Measurements from ENCODE around the gene FXYD5.

The FXYD5 gene

DNA sequence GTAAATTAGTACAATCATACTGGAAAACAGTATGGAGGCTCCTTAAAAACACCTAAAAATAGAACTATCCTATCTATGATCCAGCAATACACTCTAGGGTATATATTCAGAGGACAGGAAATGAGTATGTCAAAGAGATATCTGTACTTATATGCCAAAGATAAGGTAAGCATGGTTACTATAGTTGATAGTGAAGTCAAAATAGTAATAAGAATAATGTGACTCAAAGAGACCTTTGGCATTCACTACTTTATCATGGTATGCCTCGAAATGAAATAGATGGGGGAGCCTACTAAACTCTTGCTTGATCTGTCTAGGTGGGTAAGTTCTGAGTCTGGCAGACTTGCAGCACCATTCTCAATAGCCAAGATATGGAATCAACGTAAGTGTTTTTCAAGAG lies 30.3 kb downstream of the FXYD5 start:
- DNase-seq: no peak

DNA sequence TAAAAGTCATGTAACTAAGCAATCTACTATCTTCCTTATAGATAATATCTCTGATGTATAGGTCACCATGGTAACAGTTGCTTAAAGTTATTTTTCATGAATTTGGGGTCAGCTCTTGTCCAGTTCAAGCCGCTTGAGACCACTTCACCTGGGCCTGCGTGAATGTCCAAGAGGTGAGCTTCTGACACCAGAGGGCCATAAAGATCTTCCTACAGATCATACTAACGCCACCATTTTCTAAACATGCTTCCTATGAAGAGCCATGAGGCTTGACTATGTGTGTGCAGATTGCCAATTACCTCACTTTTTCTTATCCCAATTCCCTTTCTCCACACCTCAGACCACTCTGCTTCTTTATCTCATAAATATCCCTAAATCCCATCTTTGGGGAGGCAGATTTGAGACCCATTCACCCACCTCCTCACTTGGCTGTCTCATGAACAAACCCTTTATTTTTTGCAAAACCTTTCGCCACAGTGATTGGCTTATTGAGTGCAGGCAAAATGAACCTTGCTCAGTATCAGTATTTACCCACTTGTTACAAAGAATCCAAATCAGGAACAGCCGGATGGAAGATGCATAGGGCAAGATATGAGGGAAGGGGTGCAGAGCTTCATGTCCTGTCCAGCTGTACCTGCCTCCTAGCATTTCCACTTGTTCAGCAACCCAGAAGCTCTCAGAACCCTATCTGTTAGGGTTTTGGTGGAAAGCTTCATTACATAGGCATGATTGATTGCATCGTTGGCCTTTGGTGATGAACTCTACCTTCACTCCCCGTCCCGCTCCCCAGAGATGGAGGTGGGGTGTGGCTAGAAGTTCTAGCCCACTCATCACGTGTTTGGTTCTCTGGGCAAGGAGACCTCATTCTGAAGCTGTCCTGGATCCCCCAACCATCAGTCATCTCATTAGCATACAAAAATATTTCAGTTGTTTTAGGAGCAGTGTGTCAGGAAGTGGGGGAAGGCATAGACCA lies 39.8 kb downstream of the FXYD5 start:
- peak; percentile 12 for DNase-seq

DNA sequence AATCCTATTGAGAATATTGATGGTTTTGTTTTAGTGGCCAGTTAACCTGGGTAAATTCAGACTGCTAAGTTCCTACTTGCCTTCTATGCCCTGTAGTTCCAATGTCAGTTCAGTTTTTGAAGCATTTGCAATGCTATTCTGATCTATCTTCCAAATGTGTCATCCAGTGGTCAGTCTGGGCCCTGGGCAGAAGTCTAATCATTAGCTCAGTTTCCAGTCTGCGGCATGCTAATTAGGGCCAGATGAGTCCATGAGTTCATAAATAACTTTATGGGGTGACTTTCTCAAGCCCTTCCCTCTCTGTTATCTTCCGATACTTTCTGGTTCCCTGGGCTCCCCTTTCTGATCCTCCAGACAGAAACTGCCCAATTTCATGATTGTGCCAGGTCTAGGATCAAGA lies 41.3 kb downstream of the FXYD5 start:
- peak; percentile 12 for DNase-seq

DNA sequence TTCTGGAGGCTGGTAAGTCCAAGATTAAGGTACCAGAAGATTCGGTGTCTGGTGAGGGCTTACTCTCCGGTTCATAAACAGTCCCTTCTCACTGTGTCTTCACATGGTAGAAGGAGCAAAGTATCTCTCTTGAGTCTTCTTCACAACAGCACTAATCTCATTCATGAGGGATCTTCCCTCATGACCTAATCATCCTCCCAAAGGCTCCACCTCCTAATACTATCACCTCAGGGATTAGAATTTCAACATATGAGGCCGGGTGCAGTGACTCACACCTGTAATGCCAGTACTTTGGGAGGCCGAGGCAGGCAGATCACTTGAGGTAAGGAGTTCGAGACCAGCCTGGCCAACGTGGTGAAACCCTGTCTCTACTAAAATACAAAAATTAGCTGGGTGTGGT lies 42.3 kb downstream of the FXYD5 start:
- peak; percentile 8 for DNase-seq

DNA sequence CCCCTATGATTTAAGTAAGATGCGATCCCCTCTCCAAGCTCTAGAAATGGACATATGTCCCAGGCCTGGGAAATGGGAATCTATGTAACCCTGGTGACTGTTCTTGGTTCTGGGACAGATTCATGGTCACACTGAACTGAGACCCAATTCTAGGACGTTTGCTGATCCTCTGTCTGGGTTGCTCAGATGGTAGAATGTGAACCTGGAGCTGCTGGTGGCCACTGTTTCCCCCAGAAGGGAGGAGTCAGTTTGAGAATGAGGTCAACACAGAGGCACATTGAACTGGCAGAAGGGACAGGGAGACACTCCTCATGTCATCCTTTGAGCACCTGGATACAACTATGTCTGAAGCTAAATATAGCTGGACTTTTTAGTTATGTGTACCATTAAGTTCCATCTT lies 44.9 kb downstream of the FXYD5 start:
- DNase-seq: no peak

DNA sequence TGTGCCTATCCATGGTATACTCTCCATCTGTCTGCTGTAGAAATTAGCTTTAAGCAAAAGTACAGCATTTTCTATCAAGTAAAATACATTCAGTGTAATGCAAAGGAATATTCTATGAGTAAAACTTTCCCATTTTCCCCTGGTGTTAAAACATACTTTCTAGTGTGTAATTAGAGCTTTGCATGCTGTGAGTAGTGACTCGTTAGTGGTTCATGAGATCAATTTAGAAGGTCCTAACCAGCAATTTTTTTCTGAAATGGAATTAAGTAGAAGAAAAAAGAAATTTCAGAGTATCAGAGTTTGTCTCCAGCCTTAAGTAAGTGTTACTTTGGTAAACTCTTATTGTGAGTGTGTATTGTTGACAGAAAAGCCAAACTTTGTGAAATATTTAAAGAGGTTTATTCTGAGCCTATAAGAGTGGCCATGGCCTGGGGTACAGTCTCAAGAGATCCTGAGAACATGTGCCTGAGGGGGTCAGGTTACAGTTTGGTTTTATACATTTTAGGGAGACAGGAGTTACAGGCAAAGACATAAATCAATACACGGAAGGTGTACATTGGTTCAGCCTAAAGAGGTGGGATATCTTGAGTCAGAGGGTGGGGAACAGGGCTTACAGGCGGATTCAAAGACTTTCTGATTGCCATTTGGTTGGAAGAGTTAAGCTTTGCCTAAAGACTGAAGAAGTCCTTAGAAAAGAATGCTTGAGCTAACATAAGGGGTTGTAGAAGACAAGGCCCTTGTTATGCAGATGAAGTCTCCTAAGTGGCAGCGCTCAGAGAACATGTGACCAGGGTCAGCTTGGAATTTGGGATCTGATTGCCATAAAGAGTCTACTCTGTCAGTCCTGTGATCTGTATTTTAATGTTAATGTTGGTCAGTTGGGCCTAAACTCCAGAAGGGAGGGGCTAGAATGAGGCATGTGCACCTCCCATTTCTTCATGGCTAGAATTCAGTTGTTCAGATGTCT lies 48.5 kb downstream of the FXYD5 start:
- no peak for DNase-seq

DNA sequence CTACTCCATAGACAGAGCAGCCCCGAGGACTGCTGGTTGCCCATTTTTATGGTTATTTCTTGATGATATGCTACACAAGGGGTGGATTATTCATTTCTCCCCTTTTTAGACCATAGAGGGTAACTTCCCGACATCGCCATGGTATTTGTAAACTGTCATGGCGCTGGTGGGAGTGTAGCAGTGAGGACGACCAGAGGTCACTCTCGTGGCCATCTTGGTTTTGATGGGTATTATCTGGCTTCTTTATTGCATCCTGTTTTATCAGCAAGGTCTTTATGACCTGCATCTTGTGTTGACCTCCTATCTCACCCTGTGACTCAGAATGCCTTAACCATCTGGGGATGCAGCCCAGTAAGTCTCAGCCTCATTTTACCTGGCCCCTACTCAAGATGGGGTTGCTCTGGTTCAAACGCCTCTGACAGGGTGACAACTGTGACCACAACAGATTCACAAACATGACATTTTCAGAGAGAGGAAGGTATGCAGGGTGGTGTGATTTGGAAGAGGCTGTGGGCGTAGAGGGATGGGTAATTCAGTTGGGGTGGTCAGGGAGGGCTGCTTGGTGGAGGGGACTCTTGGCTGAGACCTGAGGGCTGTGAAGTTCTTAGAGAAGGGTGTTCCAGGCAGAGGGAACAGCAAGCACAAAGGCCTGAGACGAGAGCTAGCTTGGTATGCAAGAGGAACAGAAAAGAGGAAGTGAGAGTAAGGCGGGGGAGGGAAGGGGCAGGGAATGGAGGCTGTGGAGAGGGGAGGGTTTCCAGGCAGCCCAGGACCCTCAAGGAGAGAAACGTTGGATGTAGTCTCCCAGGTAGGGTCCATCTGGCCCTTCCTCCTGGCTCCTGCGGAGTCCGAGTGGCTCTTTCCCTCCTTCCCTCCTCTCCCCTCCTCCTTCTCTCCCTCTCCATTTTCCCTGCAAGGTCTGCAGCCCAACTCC lies 50.5 kb downstream of the FXYD5 start:
- no peak for DNase-seq

DNA sequence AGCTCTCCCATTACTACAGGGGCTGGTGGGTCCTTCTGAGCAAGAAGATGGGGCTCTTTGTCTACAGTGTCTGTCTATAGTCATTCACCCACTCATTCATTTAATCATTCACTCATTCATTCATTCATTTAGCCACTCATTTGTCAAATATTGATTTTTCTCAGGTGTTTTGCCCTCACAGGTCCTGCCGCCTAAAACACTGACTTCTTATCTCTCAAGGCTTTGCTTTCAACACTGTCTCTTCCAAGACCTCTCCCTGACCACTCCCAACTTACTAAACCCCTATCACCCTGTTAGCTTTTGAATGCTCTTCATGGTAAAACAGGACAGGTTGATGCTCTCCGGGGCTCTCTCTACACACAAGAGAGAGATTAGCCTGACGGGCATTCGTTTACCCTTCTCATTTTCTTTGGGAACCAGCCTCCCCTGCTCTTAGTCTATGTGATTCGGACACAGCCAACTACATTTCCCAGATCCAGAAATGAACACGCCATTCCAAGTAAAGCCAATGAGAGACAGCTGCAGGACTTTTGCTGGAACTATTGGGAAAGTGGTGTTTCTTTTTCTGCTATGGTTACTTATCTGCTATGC lies 51.3 kb downstream of the FXYD5 start:
- DNase-seq: no peak

DNA sequence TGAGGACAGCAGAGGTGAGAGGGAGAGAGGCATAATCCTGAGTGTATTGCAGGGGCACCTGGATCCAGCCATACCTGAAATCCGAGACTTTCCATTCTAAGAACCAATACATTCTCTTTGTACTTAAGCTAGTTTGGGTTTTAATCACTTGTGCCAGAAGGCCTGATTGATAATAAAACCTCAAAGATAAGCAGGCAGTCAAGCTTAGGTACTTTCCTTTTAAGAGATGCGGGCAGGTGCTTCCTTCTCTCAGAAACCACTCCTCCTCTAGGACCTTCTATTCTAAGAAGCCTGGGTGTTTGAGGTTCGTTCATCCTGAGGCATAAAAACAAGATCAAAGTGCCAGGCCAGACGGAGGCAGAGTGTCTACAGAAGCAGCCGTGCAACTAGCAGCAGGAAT lies 51.8 kb downstream of the FXYD5 start:
- no peak for DNase-seq

DNA sequence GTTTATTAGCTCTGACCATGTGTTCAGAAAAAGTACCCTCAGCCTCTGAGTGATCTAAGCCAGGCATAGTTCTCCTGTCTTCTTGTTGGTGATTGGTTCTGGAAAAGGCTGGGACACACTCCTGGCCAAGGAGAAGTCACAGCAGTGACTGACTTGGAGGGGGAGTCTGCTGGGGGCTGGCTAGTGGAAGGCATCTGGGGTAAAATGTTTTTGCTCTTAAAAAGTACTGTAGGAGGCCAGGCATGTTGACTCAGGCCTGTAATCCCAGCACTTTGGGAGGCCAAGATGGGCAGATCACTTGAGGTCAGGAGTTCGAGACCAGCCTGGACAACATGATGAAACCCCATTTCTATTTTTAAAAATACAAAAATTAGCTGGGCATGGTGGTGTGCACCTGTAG lies 52.3 kb downstream of the FXYD5 start:
- DNase-seq: no peak

DNA sequence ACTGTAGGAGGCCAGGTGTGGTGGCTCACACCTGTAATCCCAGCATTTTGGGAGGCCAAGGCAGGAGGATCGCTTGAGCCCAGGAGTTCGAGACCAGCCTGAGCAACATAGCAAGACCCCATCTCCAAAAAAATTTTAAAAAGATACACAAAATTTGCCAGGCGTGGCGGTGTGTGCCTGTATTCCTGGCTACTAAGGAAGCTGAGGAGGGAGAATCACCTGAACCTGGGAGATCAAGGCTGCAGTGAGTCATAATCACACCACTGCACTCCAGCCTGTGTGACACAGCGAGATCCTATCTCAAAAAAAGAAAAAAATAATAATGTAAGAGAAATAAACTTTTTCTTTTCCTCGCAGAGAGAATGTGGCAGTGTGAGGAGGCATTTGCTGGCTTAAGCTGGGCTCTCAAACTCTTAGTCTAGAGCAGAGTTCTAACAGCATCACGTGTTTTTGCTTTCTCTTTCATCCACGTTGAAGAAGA lies 52.9 kb downstream of the FXYD5 start:
- no peak for DNase-seq

DNA sequence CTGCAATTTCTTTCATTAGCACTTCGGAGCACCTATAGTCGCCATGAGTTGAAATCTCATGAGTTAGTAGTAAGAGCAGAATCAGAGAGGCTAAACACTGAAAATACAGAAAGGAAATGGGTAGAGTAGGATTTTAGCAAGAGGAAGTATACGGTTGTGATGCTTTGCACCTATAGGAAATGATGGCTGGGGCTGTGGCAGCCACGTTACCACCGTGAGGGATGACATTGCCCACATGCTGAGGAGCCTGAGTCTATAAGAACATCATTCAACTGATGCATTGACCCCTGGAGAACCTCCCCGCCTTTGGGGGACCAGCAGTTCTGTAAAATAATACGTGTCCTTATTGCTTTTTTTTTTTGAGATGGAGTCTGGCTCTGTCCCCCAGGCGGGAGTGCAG lies 53.6 kb downstream of the FXYD5 start:
- DNase-seq: no peak

DNA sequence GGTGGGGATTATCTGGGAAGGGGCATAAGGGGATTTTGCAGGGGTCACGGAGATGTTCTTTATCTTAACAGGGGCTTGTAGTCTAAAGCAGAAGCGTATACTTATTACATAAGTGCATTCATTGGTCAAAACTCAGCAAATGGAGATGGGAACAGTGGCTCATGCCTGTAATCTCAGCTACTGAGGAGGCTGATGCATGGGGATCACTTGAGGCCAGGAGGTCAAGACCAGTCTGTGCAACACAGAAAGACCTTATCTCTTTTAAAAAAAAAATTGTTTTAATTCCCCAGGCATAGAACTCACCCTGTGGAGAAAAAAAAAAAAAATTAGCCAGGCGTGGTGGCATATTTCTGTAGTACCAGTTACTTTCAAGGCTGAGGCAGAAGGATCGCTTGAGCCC lies 55.1 kb downstream of the FXYD5 start:
- no peak for DNase-seq

DNA sequence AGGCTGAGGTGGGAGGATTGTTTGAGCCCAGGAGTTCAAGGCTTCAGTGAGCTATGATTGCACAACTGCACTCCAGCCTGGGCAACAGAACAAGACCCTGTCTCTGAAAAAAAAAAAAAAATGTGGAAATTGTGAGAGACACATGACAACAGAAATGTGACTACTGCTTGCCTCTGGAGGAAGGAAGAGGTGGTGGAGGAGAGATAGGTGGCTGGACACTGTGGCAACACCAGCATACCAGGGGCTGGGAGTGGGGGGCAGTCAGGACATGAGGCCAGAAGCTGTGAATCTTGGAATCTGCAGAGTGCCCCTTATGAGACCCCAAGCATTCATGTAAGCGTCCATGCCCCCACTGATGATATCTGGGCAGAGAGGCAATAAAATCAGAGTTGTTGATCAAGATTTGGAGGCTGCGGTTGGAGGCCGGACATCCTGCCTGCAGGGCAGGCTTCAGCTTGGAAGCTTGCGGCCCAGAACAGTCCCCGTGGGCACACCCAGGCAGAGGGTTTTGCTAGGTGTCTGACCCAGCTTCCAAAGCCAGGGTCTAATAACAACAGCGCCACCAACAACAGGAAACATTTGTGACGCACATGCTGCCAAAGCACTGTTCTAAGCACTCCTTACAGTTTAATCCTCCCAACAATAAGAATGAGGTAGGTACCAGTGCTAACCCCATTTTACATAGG lies 57.2 kb downstream of the FXYD5 start:
- DNase-seq: peak; percentile 31

DNA sequence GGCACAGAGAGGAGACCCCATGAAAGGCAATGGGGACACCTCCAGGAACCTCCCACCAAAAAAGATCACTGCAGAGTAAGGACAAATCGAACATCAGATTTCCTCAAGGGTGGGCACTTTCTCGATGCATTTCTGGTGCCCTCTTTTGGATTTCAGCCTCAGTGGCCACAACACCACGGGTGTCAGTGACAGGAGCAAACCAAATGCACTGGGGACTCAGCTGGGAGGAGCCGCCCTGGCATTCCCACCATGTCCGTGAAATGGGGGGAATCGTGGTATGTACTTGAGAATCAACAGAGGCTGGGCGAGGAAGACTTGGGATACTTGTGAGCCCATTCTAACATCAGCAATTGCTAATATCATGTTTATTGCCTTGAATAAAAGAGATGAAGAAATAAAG lies 57.7 kb downstream of the FXYD5 start:
- peak; percentile 22 for DNase-seq

DNA sequence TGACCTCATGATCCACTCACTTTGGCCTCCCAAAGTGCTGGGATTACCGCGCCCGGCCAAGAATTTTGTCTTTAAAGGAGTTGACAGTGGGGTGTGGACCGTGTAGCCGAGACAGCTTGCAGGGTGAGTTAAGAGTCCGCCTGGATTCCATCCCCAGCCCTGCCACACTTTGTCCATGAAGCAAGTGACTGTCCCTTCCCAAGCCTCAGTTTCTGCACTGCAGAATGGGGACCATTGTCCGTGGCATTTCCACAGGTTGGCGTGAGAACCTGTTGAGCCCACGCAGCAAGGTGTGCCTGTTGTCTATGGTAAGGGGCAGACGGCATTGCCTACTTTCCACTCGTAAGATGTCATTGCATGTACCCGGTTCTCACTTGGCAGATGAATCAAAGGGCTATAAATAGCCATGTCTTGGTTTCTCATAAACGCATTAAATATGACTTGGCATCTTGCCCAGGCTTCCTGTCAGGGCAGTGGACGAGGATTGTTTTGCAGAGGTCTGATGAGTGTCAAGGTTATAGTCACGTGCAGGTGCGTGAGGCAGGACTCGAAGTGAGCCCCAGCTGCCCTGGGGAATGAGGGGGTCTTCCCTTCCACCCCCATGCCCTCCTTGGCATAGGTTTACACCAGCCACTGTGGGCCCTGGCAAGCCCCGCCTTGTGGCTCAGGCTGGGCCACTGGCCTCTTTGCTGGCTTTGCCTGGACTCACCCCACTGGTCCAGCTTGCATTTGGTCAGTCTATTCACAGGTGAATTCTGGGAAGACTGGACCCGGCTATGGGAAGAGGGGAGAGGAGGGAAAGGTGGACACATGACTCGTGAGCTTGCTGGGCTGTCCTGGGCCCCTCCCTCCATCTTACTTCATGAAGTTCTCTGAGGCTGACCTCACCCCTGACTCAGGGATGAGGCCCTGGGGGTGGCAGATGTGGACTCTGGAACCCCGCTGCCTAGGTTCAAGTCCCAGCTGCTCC lies 59.4 kb downstream of the FXYD5 start:
- DNase-seq: peak; percentile 56

DNA sequence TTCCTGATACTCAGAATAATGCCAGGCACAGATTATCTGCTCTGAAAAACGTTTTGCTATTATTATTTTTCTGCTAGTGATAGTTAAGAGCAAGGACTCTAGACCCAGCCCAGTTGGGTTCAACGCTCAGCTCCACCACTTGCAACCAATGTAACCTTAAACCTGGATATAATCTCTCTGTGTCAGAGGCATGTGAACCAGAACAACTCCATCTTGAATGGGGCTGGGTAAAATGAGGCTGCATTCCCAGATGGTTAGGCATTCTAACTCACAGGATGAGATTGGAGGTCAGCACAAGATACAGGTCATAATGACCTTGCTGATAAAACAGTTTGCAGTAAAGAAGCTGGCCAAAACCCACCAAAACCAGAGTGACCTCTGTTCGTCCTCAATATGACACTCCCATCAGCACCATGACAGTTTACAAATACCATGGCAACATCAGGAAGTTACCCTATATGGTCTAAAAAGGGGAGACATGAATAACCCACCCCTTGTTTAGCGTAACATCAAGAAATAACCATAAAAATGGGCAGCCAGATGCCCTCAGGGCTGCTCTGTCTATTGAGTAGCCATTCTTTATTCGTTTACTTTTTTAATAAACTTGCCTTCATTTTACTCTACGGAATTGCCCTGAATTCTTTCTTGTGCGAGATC lies 60.4 kb downstream of the FXYD5 start:
- DNase-seq: peak; percentile 14

DNA sequence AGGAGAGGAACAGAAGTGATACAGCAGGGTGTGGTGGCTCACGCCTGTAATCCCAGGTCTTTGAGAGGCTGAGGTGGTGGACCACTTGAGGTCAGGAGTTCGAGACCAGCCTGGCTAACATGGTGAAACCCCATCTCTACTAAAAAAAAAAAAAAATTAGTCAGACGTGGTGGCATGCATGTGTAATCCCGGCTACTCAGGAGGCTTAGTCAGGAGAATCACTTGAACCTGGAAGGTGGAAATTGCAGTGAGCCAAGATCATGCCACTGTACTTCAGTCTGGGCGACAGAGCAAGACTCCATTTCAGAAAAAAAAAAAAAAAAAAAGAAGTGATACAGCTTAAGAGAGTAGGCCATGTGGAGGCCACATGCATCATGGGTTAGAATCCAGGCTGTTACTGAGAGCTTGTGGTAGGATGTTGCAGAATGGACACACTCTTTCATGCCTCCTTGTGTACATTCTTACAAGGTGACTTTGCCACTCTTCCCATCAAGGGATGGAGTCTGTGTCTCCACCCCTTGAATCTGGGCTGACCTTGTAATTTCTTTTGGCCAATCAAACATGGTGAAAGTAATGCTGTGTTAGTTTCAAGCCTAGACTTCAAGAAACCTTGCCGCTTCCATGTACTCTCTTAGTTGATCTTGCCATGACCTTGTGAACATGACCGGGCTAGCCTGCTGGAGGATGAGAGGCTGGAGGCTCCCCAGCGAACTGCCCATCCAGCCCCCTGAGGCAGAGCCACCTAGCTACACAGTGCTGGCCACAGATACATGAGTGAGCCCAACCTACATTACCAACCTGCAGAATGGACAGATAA lies 61.7 kb downstream of the FXYD5 start:
- peak; percentile 43 for DNase-seq

Data from islet precursor cell (in vitro differentiated cells).